ENCODE measurements around the gene ATP2B2. TPM values are rescaled to one million over a fixed set of nuclear protein-coding genes. Genes with fewer than 3 reads are reported as not detected.

The ATP2B2 gene
- total and polyA plus RNA-seq, 2 of the 8 experiments (the other 6 are each of a cell fraction or from before 2014, with no cell fraction given), result 0.14 to 1.2 TPM

- TF ChIP-seq SUZ12 (IDR thresholded peaks at IDR 0.05; ENCODE audit: low read length) (no peak), RFX5 (IDR thresholded peaks at IDR 0.05; ENCODE audit: borderline replicate concordance, low read depth, low read length) (no peak), BRCA1 (IDR thresholded peaks at IDR 0.05; ENCODE audit: low read depth, low read length) (no peak), PHF8 (conservative IDR thresholded peaks at IDR 0.05; ENCODE audit: low read depth, low read length) (no peak), CEBPB (IDR thresholded peaks at IDR 0.05; ENCODE audit: low read depth, low read length) (no peak), SP4 (IDR thresholded peaks at IDR 0.05; ENCODE audit: low read length) (no peak)
- TF ChIP-seq, protein P1, sequence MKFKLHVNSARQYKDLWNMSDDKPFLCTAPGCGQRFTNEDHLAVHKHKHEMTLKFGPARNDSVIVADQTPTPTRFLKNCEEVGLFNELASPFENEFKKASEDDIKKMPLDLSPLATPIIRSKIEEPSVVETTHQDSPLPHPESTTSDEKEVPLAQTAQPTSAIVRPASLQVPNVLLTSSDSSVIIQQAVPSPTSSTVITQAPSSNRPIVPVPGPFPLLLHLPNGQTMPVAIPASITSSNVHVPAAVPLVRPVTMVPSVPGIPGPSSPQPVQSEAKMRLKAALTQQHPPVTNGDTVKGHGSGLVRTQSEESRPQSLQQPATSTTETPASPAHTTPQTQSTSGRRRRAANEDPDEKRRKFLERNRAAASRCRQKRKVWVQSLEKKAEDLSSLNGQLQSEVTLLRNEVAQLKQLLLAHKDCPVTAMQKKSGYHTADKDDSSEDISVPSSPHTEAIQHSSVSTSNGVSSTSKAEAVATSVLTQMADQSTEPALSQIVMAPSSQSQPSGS (IDR thresholded peaks at IDR 0.05; ENCODE audit: low read length), result no peak
Observed at GRCh38 chr3:10508235-10508618, 2.8 kb upstream of the ATP2B2 start (continued).

Data from H1 (cell line).